IMR-90 (cell line): ENCODE measurements around the gene ZBTB33. TPM values are rescaled to one million over a fixed set of nuclear protein-coding genes. Genes with fewer than 3 reads are reported as not detected.

Experiments
- ATAC-seq: fragments of 200-7000 bp; cut with Tn5 transposase; 2 replicates; pipeline ENCODE4 v1.9.1; 2020; ENCODE audit warnings: low read depth, mild to moderate bottlenecking, moderate library complexity
- BruUV-seq: library from RNA; stranded (reverse); fragments of 400-500 nt; replicated peaks from 2 replicates; lab custom pipeline; 2021; lab: Mats Ljungman, UMichigan
- CTCF ChIA-PET: fragments of 300-600 bp; formaldehyde crosslinking; extraction: SDS; loops from one replicate; lab custom pipeline; 2021; ENCODE audit warnings: antibody characterized with exemption; lab: Yijun Ruan, JAX
- POLR2A ChIA-PET: fragments of 300-600 bp; sonication (Branson Sonifier 250); formaldehyde crosslinking; loops from one replicate; lab custom pipeline; 2022; ENCODE audit warnings: antibody characterized with exemption; ENCODE audit not compliant: unreplicated experiment; lab: Charles Lee
- DNase-seq: peaks from one replicate; pipeline ENCODE4 v3.0.0; 2013
- H2AFZ ChIP-seq: replicated peaks from 2 replicates; pipeline ENCODE3; 2013; ENCODE audit warnings: low read length, mild to moderate bottlenecking; ENCODE audit not compliant: poor library complexity
- H2AK5ac ChIP-seq: 2 replicates; pipeline ENCODE4 v1.6.1; 2013; ENCODE audit warnings: low read depth, low read length, inconsistent platforms
- H2AK9ac ChIP-seq: replicated peaks from 2 replicates; pipeline ENCODE3; 2013; ENCODE audit warnings: mild to moderate bottlenecking, low read depth, low read length, moderate library complexity; ENCODE audit not compliant: poor library complexity
- H2BK120ac ChIP-seq: 2 replicates; pipeline ENCODE4 v1.6.1; 2013; ENCODE audit warnings: low read depth, low read length, inconsistent platforms
- H2BK15ac ChIP-seq: 3 replicates; pipeline ENCODE4 v1.6.1; 2013; ENCODE audit warnings: low read depth, low read length, inconsistent platforms
- H2BK20ac ChIP-seq: 2 replicates; pipeline ENCODE4 v1.6.1; 2013; ENCODE audit warnings: low read depth, mild to moderate bottlenecking, inconsistent platforms, low read length, moderate library complexity
- H2BK5ac ChIP-seq: 2 replicates; pipeline ENCODE4 v1.6.1; 2013; ENCODE audit warnings: mild to moderate bottlenecking, low read depth, low read length, inconsistent platforms; ENCODE audit not compliant: poor library complexity, severe bottlenecking
- H3K14ac ChIP-seq: replicated peaks from 2 replicates; pipeline ENCODE4 v1.6.1; 2013; ENCODE audit warnings: low read depth, low read length, inconsistent platforms
- H3K18ac ChIP-seq: 2 replicates; pipeline ENCODE4 v1.6.1; 2013; ENCODE audit warnings: low read depth, low read length, control low read depth
- H3K23ac ChIP-seq: 2 replicates; pipeline ENCODE4 v1.6.1; 2013; ENCODE audit warnings: low read depth, low read length, inconsistent platforms
- H3K27ac ChIP-seq: 2 replicates; pipeline ENCODE4 v1.5.1; 2013; ENCODE audit warnings: mild to moderate bottlenecking, control low read depth, low read length; ENCODE audit not compliant: insufficient read depth
- H3K27me3 ChIP-seq: 2 replicates; pipeline ENCODE4 v1.6.1; 2013; ENCODE audit warnings: low read length; ENCODE audit not compliant: control insufficient read depth, insufficient read depth
- H3K36me3 ChIP-seq: 2 replicates; pipeline ENCODE4 v1.6.1; 2013; ENCODE audit warnings: low read length, mixed read lengths; ENCODE audit not compliant: control insufficient read depth, insufficient read depth
- H3K4ac ChIP-seq: 2 replicates; pipeline ENCODE4 v1.6.1; 2013; ENCODE audit warnings: low read depth, low read length, inconsistent platforms
- H3K4me1 ChIP-seq: 2 replicates; pipeline ENCODE4 v1.6.1; 2013; ENCODE audit warnings: low read length, mixed read lengths; ENCODE audit not compliant: control insufficient read depth, insufficient read depth
- H3K4me2 ChIP-seq: 2 replicates; pipeline ENCODE4 v1.6.1; 2013; ENCODE audit warnings: low read depth, mild to moderate bottlenecking, control low read depth, low read length, moderate library complexity
- H3K4me3 ChIP-seq: 2 replicates; pipeline ENCODE4 v1.5.1; 2013; ENCODE audit warnings: low read depth, mild to moderate bottlenecking, control low read depth, low read length, moderate library complexity; ENCODE audit not compliant: insufficient read depth
- H3K56ac ChIP-seq: 2 replicates; pipeline ENCODE4 v1.6.1; 2013; ENCODE audit warnings: low read length, inconsistent platforms; ENCODE audit not compliant: insufficient read depth; ENCODE audit errors: extremely low read depth
- H3K79me1 ChIP-seq, 2 experiments: 2 replicates each; pipeline ENCODE4 v1.6.1; 2013; ENCODE audit warnings: low read length in 2 of 2, inconsistent platforms in 1 of 2, low read depth in 1 of 2
- H3K9ac ChIP-seq: 2 replicates; pipeline ENCODE4 v1.6.1; 2013; ENCODE audit warnings: low read depth, low read length, control low read depth
- H3K9me1 ChIP-seq: 2 replicates; pipeline ENCODE4 v1.6.1; 2013; ENCODE audit warnings: low read length, inconsistent platforms; ENCODE audit not compliant: insufficient read depth
- H3K9me3 ChIP-seq: 2 replicates; pipeline ENCODE4 v1.6.1; 2013; ENCODE audit warnings: low read length; ENCODE audit not compliant: control insufficient read depth, insufficient read depth
- H4K20me1 ChIP-seq: 2 replicates; pipeline ENCODE4 v1.6.1; 2013; ENCODE audit warnings: low read length, inconsistent platforms; ENCODE audit not compliant: insufficient read depth
- H4K5ac ChIP-seq: 2 replicates; pipeline ENCODE4 v1.6.1; 2013; ENCODE audit warnings: mild to moderate bottlenecking, low read depth, low read length, control low read depth
- H4K8ac ChIP-seq, 2 experiments: 2 replicates each; pipeline ENCODE4 v1.6.1; 2013; ENCODE audit warnings: low read depth in 2 of 2, low read length in 2 of 2, control low read depth in 1 of 2, inconsistent platforms in 1 of 2
- H4K91ac ChIP-seq: 2 replicates; pipeline ENCODE4 v1.6.1; 2013; ENCODE audit warnings: low read depth, low read length, inconsistent platforms; ENCODE audit not compliant: insufficient read depth
- BHLHE40 ChIP-seq: fragments of 150-350 bp; IDR thresholded peaks from 2 replicates; pipeline ENCODE4 v1.6.1; 2016; ENCODE audit warnings: mild to moderate bottlenecking, low read depth, low read length
- CEBPB ChIP-seq: IDR thresholded peaks from 2 replicates; pipeline ENCODE4 v1.6.1; 2012; ENCODE audit warnings: low read depth, low read length, improper control_type of control experiment
- CHD1 ChIP-seq: IDR thresholded peaks from 2 replicates; pipeline ENCODE4 v1.6.1; 2012; ENCODE audit warnings: low read depth, low read length, improper control_type of control experiment
- CTCF ChIP-seq: conservative IDR thresholded peaks from 2 replicates; pipeline ENCODE4 v1.5.1; 2012; ENCODE audit warnings: mild to moderate bottlenecking, low read depth, low read length, improper control_type of control experiment
- ELK1 ChIP-seq: fragments of 150-350 bp; IDR thresholded peaks from 2 replicates; pipeline ENCODE4 v1.6.1; 2016; ENCODE audit warnings: low read depth, mild to moderate bottlenecking, low read length, moderate library complexity, borderline replicate concordance
- FOS ChIP-seq: fragments of 150-350 bp; IDR thresholded peaks from 2 replicates; pipeline ENCODE4 v1.6.1; 2016; ENCODE audit warnings: low read depth, low read length
- MAFK ChIP-seq: IDR thresholded peaks from 2 replicates; pipeline ENCODE4 v1.6.1; 2012; ENCODE audit warnings: low read depth, low read length, improper control_type of control experiment
- MAZ ChIP-seq: IDR thresholded peaks from 2 replicates; pipeline ENCODE4 v1.6.1; 2012; ENCODE audit warnings: low read depth, mild to moderate bottlenecking, low read length, improper control_type of control experiment, moderate library complexity, borderline replicate concordance
- MXI1 ChIP-seq: IDR thresholded peaks from 2 replicates; pipeline ENCODE4 v1.6.1; 2012; ENCODE audit warnings: low read depth, mild to moderate bottlenecking, low read length, moderate library complexity, borderline replicate concordance
- NFE2L2 ChIP-seq: fragments of 150-350 bp; IDR thresholded peaks from 2 replicates; pipeline ENCODE4 v1.6.1; 2016; ENCODE audit warnings: low read depth, mild to moderate bottlenecking, low read length
- POLR2A ChIP-seq: IDR thresholded peaks from 2 replicates; pipeline ENCODE4 v1.6.1; 2012; ENCODE audit warnings: mild to moderate bottlenecking, low read depth, low read length
- RAD21 ChIP-seq: IDR thresholded peaks from 2 replicates; pipeline ENCODE4 v1.6.1; 2012; ENCODE audit warnings: low read length, improper control_type of control experiment
- RCOR1 ChIP-seq: IDR thresholded peaks from 2 replicates; pipeline ENCODE4 v1.6.1; 2012; ENCODE audit warnings: mild to moderate bottlenecking, low read length, improper control_type of control experiment; ENCODE audit not compliant: insufficient replicate concordance
- RFX5 ChIP-seq: IDR thresholded peaks from 2 replicates; pipeline ENCODE4 v1.8.0; 2012; ENCODE audit warnings: low read depth, mild to moderate bottlenecking, low read length, moderate library complexity
- SMC3 ChIP-seq: fragments of 150-350 bp; IDR thresholded peaks from 2 replicates; pipeline ENCODE4 v1.6.1; 2016; ENCODE audit warnings: low read depth, mild to moderate bottlenecking, antibody characterized with exemption, low read length, moderate library complexity
- USF2 ChIP-seq: fragments of 150-350 bp; IDR thresholded peaks from 2 replicates; pipeline ENCODE4 v1.6.1; 2017; ENCODE audit warnings: mild to moderate bottlenecking, antibody characterized with exemption, low read length, low read depth
- WGBS, 2 experiments: methylation state at CpG; one replicate each; pipeline versions ENCODE4 v1.1.5 to v1.1.7; 2013; ENCODE audit warnings: missing lambda C conversion rate in 2 of 2; ENCODE audit not compliant: insufficient read length in 1 of 2; ENCODE audit errors: extremely low coverage in 2 of 2; 5-methylcytosine and 5-hydroxymethylcytosine counted together
- dilution Hi-C: fragments of 300-500 bp; cut with HindIII; formaldehyde crosslinking; loops from one replicate; pipeline ENCODE4 v1.14.3; 2018; ENCODE audit warnings: low sequenced_read_pairs; ENCODE audit not compliant: unreplicated experiment
- in situ Hi-C: fragments of 300-500 bp; cut with MboI; formaldehyde crosslinking; loops from 3 replicates; pipeline ENCODE4 v1.14.3; 2019; ENCODE audit warnings: low sequenced_read_pairs, inconsistent platforms, mixed read lengths
- intact Hi-C: fragments of 100-400 bp; cut with micrococcal nuclease; formaldehyde crosslinking; loops from 2 replicates; pipeline ENCODE4 v1.10.0; 2022
- polyA plus RNA-seq, 3 experiments: library from polyadenylated mRNA; depleted of rRNA; stranded (reverse); fragments of >200 nt; gene quantifications; 2 replicates each; pipeline ENCODE4 v1.2.3, GENCODE V29; 2012; ENCODE audit warnings: low replicate concordance in 1 of 3
- total RNA-seq: library from RNA; depleted of rRNA; stranded (reverse); fragments of >200 nt; gene quantifications from 2 replicates; pipeline ENCODE4 v1.2.3, GENCODE V29; 2012

ZBTB33 gene
- total and polyA plus RNA-seq, 2 of the 4 experiments (the other 2 are of a cell fraction), result 3.3 to 16.3 TPM

GRCh38 chrX:120270567-120270966 lies 20.0 kb downstream of the ZBTB33 start:
- H3K27me3 ChIP-seq, result no peaks in the 10 kb centered on the region
- H3K4me3 ChIP-seq, result no peak overlapping the region
- H3K4me1 ChIP-seq, result no peaks in the 10 kb centered on the region
- 60% methylated on average over 1 of the region's 4 CpGs; no CpG with 5 or more reads in 1 of the 2 experiments for WGBS, 2 experiments
- H2BK20ac ChIP-seq, result no peak overlapping the region
- H3K9me3 ChIP-seq, result no peaks in the 10 kb centered on the region
- H4K5ac ChIP-seq, result no peak overlapping the region
- H2BK5ac ChIP-seq, result no peak overlapping the region
- no peak overlapping the region for H3K18ac ChIP-seq
- no peak overlapping the region for H3K56ac ChIP-seq
- TF ChIP-seq CHD1 (no peak), RFX5 (no peak), FOS (no peak), USF2 (no peak), MXI1 (no peak), RAD21 (no peak), SMC3 (no peak), NFE2L2 (no peak), ELK1 (no peak), CTCF (no peak), BHLHE40 (no peak), MAZ (no peak), MAFK (no peak), CEBPB (no peak), RCOR1 (no peak), POLR2A (no peak)
- H4K8ac ChIP-seq, result no peak overlapping the region
- H3K14ac ChIP-seq, result no peak overlapping the region
- BruUV-seq, result no TSS peak
- intact Hi-C loops (no loop called here), dilution Hi-C loops (no loop called here), in situ Hi-C loops (no loop called here)
- H2BK120ac ChIP-seq, result no peak overlapping the region
- no peak overlapping the region for H2AK5ac ChIP-seq
- H3K23ac ChIP-seq, result no peak overlapping the region
- H3K9me1 ChIP-seq, result no peaks in the 10 kb centered on the region
- ChIA-PET POLR2A (no interaction called here), CTCF (no interaction called here)
- no peaks in the 10 kb centered on the region for H4K20me1 ChIP-seq
- H3K36me3 ChIP-seq, result no peaks in the 10 kb centered on the region
- ATAC-seq (no peak), DNase-seq (no peak)
- no peak overlapping the region for H2BK15ac ChIP-seq
- H2AK9ac ChIP-seq, result no peak overlapping the region
- H3K4me2 ChIP-seq, result no peak overlapping the region
- no peaks in the 10 kb centered on the region for H3K79me1 ChIP-seq
- no peak overlapping the region for H4K91ac ChIP-seq
- no peak overlapping the region for H3K27ac ChIP-seq
- no peak overlapping the region for H2AFZ ChIP-seq
- H3K4ac ChIP-seq, result no peak overlapping the region
- H3K9ac ChIP-seq, result no peak overlapping the region
